Gastroesophageal sphincter (tissue), 3 donors: ENCODE data around the gene TSHR.

ENCODE experiments used
- EP300 ChIP-seq: sonication (generic); formaldehyde crosslinking; IDR thresholded peaks from one replicate; pipeline ENCODE4 v1.6.1; 2017; ENCODE audit warnings: antibody characterized with exemption, mild to moderate bottlenecking
- POLR2A ChIP-seq, 2 donors: fragments of 450-650 bp; IDR thresholded peaks; one replicate each; pipeline ENCODE4 v1.6.1; 2017; ENCODE audit warnings: antibody characterized with exemption in 2 of 2, mild to moderate bottlenecking in 2 of 2, moderate library complexity in 1 of 2
- TF ChIP-seq, protein P1 (sequence below), 4 experiments: fragments of 200-600 bp in 2 of 4; fragments of 450-650 bp in 2 of 4; sonication (generic) in 1 of 4; IDR thresholded peaks; one replicate each; pipeline ENCODE4 v1.5.1; 2017 to 2019; ENCODE audit warnings: antibody characterized with exemption in 4 of 4, mild to moderate bottlenecking in 2 of 4, moderate library complexity in 2 of 4

- TF ChIP-seq, protein P1, sequence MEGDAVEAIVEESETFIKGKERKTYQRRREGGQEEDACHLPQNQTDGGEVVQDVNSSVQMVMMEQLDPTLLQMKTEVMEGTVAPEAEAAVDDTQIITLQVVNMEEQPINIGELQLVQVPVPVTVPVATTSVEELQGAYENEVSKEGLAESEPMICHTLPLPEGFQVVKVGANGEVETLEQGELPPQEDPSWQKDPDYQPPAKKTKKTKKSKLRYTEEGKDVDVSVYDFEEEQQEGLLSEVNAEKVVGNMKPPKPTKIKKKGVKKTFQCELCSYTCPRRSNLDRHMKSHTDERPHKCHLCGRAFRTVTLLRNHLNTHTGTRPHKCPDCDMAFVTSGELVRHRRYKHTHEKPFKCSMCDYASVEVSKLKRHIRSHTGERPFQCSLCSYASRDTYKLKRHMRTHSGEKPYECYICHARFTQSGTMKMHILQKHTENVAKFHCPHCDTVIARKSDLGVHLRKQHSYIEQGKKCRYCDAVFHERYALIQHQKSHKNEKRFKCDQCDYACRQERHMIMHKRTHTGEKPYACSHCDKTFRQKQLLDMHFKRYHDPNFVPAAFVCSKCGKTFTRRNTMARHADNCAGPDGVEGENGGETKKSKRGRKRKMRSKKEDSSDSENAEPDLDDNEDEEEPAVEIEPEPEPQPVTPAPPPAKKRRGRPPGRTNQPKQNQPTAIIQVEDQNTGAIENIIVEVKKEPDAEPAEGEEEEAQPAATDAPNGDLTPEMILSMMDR (IDR thresholded peaks at IDR 0.05) = no peak
- TF ChIP-seq POLR2A (IDR thresholded peaks at IDR 0.05) (no peak), EP300 (no peak)
These were observed 9.6 kb downstream of the TSHR start for GRCh38 chr14:80965037-80965436.
